WTC11 (cell line): ENCODE measurements around the gene LBX2. TPM values are rescaled to one million over a fixed set of nuclear protein-coding genes. Genes with fewer than 3 reads are reported as not detected.

Experiments used
- ATAC-seq: fragments of 200-7000 bp; cut with Tn5 transposase; 2 replicates; pipeline ENCODE4 v1.10.0; 2021; ENCODE audit warnings: mild to moderate bottlenecking, moderate library complexity
- CTCF ChIA-PET: fragments of 300-600 bp; sonication (Branson Sonifier 250); formaldehyde crosslinking; loops from one replicate; lab custom pipeline; 2021; ENCODE audit warnings: antibody characterized with exemption; lab: Charles Lee
- POLR2A ChIA-PET: fragments of 350-600 bp; sonication (Branson Sonifier 250); formaldehyde crosslinking; loops from one replicate; lab custom pipeline; 2021; ENCODE audit warnings: antibody characterized with exemption; lab: Charles Lee
- DNase-seq: peaks from one replicate; pipeline ENCODE4 v3.0.0; 2021; ENCODE audit warnings: low spot score
- H3K27ac Mint-ChIP-seq: 2 replicates; pipeline ENCODE4 v1.8.0; 2021; ENCODE audit warnings: mixed read lengths
- H3K27me3 Mint-ChIP-seq: 2 replicates; pipeline ENCODE4 v1.8.0; 2021; ENCODE audit warnings: low read depth, mild to moderate bottlenecking, moderate library complexity, mixed read lengths
- H3K36me3 Mint-ChIP-seq: 2 replicates; pipeline ENCODE4 v1.8.0; 2021; ENCODE audit warnings: mixed read lengths
- H3K4me1 Mint-ChIP-seq: 2 replicates; pipeline ENCODE4 v1.8.0; 2022; ENCODE audit warnings: mixed read lengths
- H3K4me3 Mint-ChIP-seq: 2 replicates; pipeline ENCODE4 v1.8.0; 2021; ENCODE audit warnings: mild to moderate bottlenecking, moderate library complexity, mixed read lengths
- H3K9me3 Mint-ChIP-seq: 2 replicates; pipeline ENCODE4 v1.8.0; 2021; ENCODE audit warnings: mixed read lengths
- ARID4B ChIP-seq: sonication (generic); formaldehyde crosslinking; IDR thresholded peaks from 2 replicates; pipeline ENCODE4 v1.8.0; 2023; ENCODE audit warnings: missing genetic modification reagents, mild to moderate bottlenecking, borderline replicate concordance
- ATF2 ChIP-seq: sonication (generic); formaldehyde crosslinking; IDR thresholded peaks from 2 replicates; pipeline ENCODE4 v1.8.1; 2022; ENCODE audit warnings: low read depth, missing genetic modification reagents, borderline replicate concordance
- FOXJ3 ChIP-seq: sonication (generic); formaldehyde crosslinking; IDR thresholded peaks from 2 replicates; pipeline ENCODE4 v1.9.0; 2021; ENCODE audit warnings: missing genetic modification reagents, mild to moderate bottlenecking, borderline replicate concordance
- FOXP1 ChIP-seq: sonication (generic); formaldehyde crosslinking; IDR thresholded peaks from 2 replicates; pipeline ENCODE4 v1.8.0; 2022; ENCODE audit warnings: missing genetic modification reagents, mild to moderate bottlenecking, moderate library complexity, borderline replicate concordance
- IRF2 ChIP-seq: sonication (generic); formaldehyde crosslinking; IDR thresholded peaks from 2 replicates; pipeline ENCODE4 v1.8.0; 2022; ENCODE audit warnings: low read depth, missing genetic modification reagents, borderline replicate concordance
- MAX ChIP-seq: sonication (generic); formaldehyde crosslinking; IDR thresholded peaks from 2 replicates; pipeline ENCODE4 v1.8.0; 2022; ENCODE audit warnings: mild to moderate bottlenecking, missing genetic modification reagents
- NFE2L1 ChIP-seq: sonication (generic); formaldehyde crosslinking; IDR thresholded peaks from 2 replicates; pipeline ENCODE4 v1.8.1; 2023; ENCODE audit warnings: missing genetic modification reagents
- NR1H2 ChIP-seq: sonication (generic); formaldehyde crosslinking; IDR thresholded peaks from 2 replicates; pipeline ENCODE4 v1.9.0; 2021; ENCODE audit warnings: mild to moderate bottlenecking, moderate library complexity, missing genetic modification reagents
- NR2C2 ChIP-seq: sonication (generic); formaldehyde crosslinking; IDR thresholded peaks from 2 replicates; pipeline ENCODE4 v1.8.0; 2022; ENCODE audit warnings: mild to moderate bottlenecking, missing genetic modification reagents
- PRRX2 ChIP-seq: fragments of 250-450 bp; sonication (Bioruptor Pico); IDR thresholded peaks from 2 replicates; pipeline ENCODE4 v1.8.0; 2021; ENCODE audit warnings: mild to moderate bottlenecking
- RORB ChIP-seq: fragments of 250-450 bp; sonication (Bioruptor Pico); IDR thresholded peaks from 2 replicates; pipeline ENCODE4 v1.9.0; 2021; ENCODE audit warnings: mild to moderate bottlenecking
- SMAD4 ChIP-seq: sonication (generic); formaldehyde crosslinking; IDR thresholded peaks from 2 replicates; pipeline ENCODE4 v1.8.0; 2022; ENCODE audit warnings: mild to moderate bottlenecking, missing genetic modification reagents
- SOX15 ChIP-seq: fragments of 250-450 bp; sonication (Bioruptor Pico); IDR thresholded peaks from 2 replicates; pipeline ENCODE4 v1.9.0; 2021; ENCODE audit warnings: mild to moderate bottlenecking
- ZNF423 ChIP-seq: fragments of 250-450 bp; sonication (Bioruptor Pico); IDR thresholded peaks from 2 replicates; pipeline ENCODE4 v2.1.2; 2022; ENCODE audit warnings: mild to moderate bottlenecking, moderate library complexity
- total RNA-seq: library from RNA; stranded (reverse); gene quantifications from 3 replicates; pipeline ENCODE4 v1.2.3, GENCODE V29; 2021
- TF ChIP-seq, protein P1 (sequence below): fragments of 250-450 bp; sonication (Bioruptor Pico); IDR thresholded peaks from 2 replicates; pipeline ENCODE4 v1.9.0; 2021; ENCODE audit warnings: mild to moderate bottlenecking, borderline replicate concordance
- TF ChIP-seq, protein P2 (sequence below): fragments of 250-450 bp; sonication (Bioruptor Pico); conservative IDR thresholded peaks from 2 replicates; pipeline ENCODE4 v1.9.0; 2021; ENCODE audit warnings: mild to moderate bottlenecking

Gene LBX2
- total RNA-seq, 1 experiment from 2014 or later, result 1.0 TPM

- TF ChIP-seq ARID4B (no peak), NR2C2 (CRISPR knock-in tag) (no peak), IRF2 (CRISPR knock-in tag) (no peak), FOXP1 (CRISPR knock-in tag) (no peak), NR1H2 (CRISPR knock-in tag) (no peak), PRRX2 (CRISPR knock-in tag) (no peak), RORB (CRISPR knock-in tag) (no peak), SOX15 (no peak), NFE2L1 (CRISPR knock-in tag) (no peak), FOXJ3 (CRISPR knock-in tag) (no peak), SMAD4 (CRISPR knock-in tag) (no peak), MAX (CRISPR knock-in tag) (no peak), ZNF423 (CRISPR knock-in tag) (no peak), ATF2 (CRISPR knock-in tag) (no peak)
- TF ChIP-seq, protein P1, sequence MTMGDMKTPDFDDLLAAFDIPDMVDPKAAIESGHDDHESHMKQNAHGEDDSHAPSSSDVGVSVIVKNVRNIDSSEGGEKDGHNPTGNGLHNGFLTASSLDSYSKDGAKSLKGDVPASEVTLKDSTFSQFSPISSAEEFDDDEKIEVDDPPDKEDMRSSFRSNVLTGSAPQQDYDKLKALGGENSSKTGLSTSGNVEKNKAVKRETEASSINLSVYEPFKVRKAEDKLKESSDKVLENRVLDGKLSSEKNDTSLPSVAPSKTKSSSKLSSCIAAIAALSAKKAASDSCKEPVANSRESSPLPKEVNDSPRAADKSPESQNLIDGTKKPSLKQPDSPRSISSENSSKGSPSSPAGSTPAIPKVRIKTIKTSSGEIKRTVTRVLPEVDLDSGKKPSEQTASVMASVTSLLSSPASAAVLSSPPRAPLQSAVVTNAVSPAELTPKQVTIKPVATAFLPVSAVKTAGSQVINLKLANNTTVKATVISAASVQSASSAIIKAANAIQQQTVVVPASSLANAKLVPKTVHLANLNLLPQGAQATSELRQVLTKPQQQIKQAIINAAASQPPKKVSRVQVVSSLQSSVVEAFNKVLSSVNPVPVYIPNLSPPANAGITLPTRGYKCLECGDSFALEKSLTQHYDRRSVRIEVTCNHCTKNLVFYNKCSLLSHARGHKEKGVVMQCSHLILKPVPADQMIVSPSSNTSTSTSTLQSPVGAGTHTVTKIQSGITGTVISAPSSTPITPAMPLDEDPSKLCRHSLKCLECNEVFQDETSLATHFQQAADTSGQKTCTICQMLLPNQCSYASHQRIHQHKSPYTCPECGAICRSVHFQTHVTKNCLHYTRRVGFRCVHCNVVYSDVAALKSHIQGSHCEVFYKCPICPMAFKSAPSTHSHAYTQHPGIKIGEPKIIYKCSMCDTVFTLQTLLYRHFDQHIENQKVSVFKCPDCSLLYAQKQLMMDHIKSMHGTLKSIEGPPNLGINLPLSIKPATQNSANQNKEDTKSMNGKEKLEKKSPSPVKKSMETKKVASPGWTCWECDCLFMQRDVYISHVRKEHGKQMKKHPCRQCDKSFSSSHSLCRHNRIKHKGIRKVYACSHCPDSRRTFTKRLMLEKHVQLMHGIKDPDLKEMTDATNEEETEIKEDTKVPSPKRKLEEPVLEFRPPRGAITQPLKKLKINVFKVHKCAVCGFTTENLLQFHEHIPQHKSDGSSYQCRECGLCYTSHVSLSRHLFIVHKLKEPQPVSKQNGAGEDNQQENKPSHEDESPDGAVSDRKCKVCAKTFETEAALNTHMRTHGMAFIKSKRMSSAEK (CRISPR knock-in tag), result no peak
- TF ChIP-seq, protein P2, sequence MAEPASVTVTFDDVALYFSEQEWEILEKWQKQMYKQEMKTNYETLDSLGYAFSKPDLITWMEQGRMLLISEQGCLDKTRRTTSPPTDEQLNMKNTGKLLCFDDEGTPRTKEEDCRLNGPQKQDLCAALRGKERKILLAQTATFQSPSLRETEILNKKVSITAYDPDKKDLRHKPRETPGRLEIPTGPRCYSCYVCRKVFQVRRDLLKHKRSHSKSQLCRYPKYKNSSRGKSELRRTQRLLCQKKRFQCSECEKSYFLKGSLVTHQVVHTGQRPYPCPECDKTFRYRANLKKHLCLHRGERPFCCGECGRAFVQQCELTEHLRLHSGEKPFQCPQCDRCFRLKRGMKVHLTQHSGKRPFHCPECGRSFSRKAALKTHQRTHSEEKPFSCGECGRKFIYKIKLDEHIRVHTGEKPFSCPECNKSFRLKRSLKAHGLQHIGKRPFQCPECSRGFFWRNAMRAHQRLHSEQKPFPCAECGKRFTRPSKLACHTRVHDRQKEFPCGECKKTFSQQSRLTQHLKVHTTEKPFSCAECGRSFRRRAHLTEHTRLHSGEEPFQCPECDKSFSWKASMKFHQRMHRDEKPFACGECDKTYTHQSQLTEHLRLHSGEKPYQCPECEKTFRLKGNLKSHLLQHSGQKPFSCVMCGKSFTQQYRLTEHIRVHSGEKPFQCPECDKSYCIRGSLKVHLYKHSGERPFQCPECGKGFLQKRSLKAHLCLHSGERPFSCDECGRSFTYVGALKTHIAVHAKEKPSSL (CRISPR knock-in tag), result no peak
- TF ChIP-seq, all 79 proteins: peak for 0
- ATAC-seq, result no peak
- peaks cover 22% of the 10 kb centered on the region for H3K36me3 Mint-ChIP-seq
- peaks cover 92% of the 10 kb centered on the region for H3K27me3 Mint-ChIP-seq
- no peak for DNase-seq
- no peaks in the 10 kb centered on the region for H3K9me3 Mint-ChIP-seq
- H3K4me1 Mint-ChIP-seq, result peaks cover 44% of the 10 kb centered on the region
- ChIA-PET POLR2A (no interaction called here), CTCF (interaction anchor here (0.8 kb wide), 1 partner anchor 82 kb away, joined by 3 read pairs; no protein-coding TSS in a partner anchor)
- no peak overlapping the region for H3K27ac Mint-ChIP-seq
- H3K4me3 Mint-ChIP-seq, result no peak overlapping the region
These were observed 6.2 kb upstream of the LBX2 start for GRCh38 chr2:74505448-74506246.
